ENCODE measurements around the gene NFKBIE. TPM values are rescaled to one million over a fixed set of nuclear protein-coding genes. Genes with fewer than 3 reads are reported as not detected.

NFKBIE gene
- total and polyA plus RNA-seq, 8 donors: 2.5 to 16.9 (median 7.6) TPM

DNA sequence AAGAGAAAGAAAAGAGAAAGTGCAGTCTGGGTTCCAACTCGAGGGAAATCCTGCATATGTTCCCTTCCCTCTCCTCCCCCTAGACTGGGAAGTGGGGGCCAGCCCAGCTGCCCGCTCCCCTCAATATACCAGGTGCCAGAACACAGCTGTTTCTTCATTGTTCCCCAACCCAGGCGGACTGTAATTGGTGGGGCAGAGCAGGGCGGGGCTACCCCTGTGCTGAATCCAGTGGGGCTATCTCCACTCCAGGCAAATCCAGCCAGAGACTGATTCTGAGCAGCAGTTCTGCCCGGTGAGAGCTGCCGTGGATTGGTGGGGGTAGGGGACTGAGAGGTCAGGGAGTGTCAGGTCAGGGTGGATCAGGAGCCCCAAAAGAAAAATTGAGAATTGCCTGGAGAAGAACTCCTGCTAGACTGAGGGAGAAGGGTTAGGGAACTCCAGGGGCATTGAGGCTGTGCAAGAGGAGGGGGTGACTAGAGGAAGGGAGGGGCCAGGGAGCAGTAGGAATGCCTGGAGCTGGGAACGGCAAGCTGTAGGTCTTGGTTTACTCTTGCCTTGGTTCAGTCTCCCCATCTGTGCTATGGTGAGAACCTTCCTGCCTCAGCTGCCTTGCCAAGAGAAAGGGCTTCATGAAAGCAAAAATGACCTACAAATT is 48.5 kb downstream of the NFKBIE start, which contains the start of gene MYMX:
Gene MYMX, plus strand, starts transcription at position 250 of the 655 bp plus-strand sequence. CDS start 546 bp downstream, outside the sequence.
- WGBS, 2 donors: 27 to 29% methylated on average over 7 of the region's 7 CpGs
- Histone ChIP-seq H3K36me3 (no peaks in the 10 kb centered on the region), H3K27me3 (no peaks in the 10 kb centered on the region), H3K4me3 (peak within 1 kb of the TSS in 1 of 4 donors; percentile 22), H3K27ac (peak within 1 kb of the TSS; percentile 75 to 94 (median 90)), H3K4me1 (peaks cover 0 to 35% (median 21%) of the 10 kb centered on the region in 3 donors), H3K9me3 (no peaks in the 10 kb centered on the region)
- DNase-seq (peak in 5 of 6 donors; percentile 50 to 78 (median 74)), FAIRE-seq (no peak), ATAC-seq (peak in 3 of 4 donors; percentile 2 to 29 (median 4))
- intact Hi-C loops (cut with DNase I): no loop called here
- no peak for TF ChIP-seq CTCF (IDR thresholded peaks at IDR 0.05)

DNA sequence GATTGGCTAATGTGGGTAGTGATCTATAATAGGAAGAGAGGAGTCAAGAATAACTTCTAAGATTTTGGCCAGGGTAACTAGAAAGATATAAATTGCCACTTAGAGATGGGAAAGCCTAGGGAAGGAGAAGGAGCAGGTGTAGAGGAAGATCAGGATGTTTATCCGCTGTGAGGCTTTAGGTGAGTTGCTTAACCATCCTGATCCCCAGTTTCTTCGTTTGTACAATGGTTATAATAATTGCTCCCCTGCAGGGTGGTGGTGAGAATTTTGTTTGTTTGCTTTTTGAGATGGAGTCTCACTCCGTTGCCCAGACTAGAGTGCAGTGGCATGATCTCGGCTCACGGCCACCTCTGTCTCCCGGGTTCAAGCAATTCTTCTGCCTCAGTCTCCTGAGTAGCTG is 51.0 kb downstream of the NFKBIE start:
- H3K27me3 ChIP-seq: no peaks in the 10 kb centered on the region
- ATAC-seq (no peak), FAIRE-seq (no peak), DNase-seq (no peak)
- H3K36me3 ChIP-seq: no peaks in the 10 kb centered on the region
- H3K4me3 ChIP-seq: no peak overlapping the region
- intact Hi-C loops (cut with DNase I): no loop called here
- no peak for TF ChIP-seq CTCF (IDR thresholded peaks at IDR 0.05)
- 89 to 90% methylated on average over 6 of the region's 6 CpGs for WGBS, 2 donors
- H3K9me3 ChIP-seq: no peaks in the 10 kb centered on the region
- no peak overlapping the region for H3K27ac ChIP-seq
- peaks cover 0 to 18% (median 12%) of the 10 kb centered on the region in 3 donors for H3K4me1 ChIP-seq

GRCh38 chr6:44211284-44211683 is 54.1 kb downstream of the NFKBIE start:
- ATAC-seq (no peak), FAIRE-seq (no peak), DNase-seq (no peak)
- no peaks in the 10 kb centered on the region for H3K4me1 ChIP-seq
- no peak overlapping the region for H3K27ac ChIP-seq
- no peaks in the 10 kb centered on the region for H3K36me3 ChIP-seq
- H3K27me3 ChIP-seq: no peaks in the 10 kb centered on the region
- no peak for TF ChIP-seq CTCF (IDR thresholded peaks at IDR 0.05)
- no peaks in the 10 kb centered on the region for H3K9me3 ChIP-seq
- no peak overlapping the region for H3K4me3 ChIP-seq
- intact Hi-C loops (cut with DNase I): no loop called here
- WGBS, 2 donors: 78 to 87% methylated on average over 3 of the region's 3 CpGs

Other genes with a start within 250 kb of the NFKBIE start
- gene MRPL14, start 138.1 kb downstream of the NFKBIE start, total RNA-seq: 10 to 100 TPM in 4 of 6 donors, 1 to 10 TPM in 2; 8.7 to 16.4 (median 14.1) TPM
- 10 to 100 TPM; 12.5 to 30.4 TPM for gene MRPL14, start 138.1 kb downstream of the NFKBIE start, polyA plus RNA-seq
- gene TMEM63B, start 138.0 kb downstream of the NFKBIE start, total RNA-seq: 10 to 100 TPM in 4 of 6 donors, 1 to 10 TPM in 2; 7.2 to 19.9 (median 11.4) TPM
- gene TMEM63B, start 138.0 kb downstream of the NFKBIE start, polyA plus RNA-seq: 10 to 100 TPM; 12.1 to 16.9 TPM
- gene CAPN11, start 106.7 kb downstream of the NFKBIE start, total RNA-seq: under 1 TPM in 4 of 6 donors, not detected in 2; 0.06 to 0.23 (median 0.14) TPM
- under 1 TPM; 0.75 to 0.76 TPM for gene CAPN11, start 106.7 kb downstream of the NFKBIE start, polyA plus RNA-seq
- 1 to 10 TPM; 1.1 to 4.3 (median 2.2) TPM for gene MYMX, start 48.6 kb downstream of the NFKBIE start, total RNA-seq
- gene MYMX, start 48.6 kb downstream of the NFKBIE start, polyA plus RNA-seq: under 1 TPM; 0.34 to 0.73 TPM
- gene SLC29A1, start 42.0 kb downstream of the NFKBIE start, total RNA-seq: 10 to 100 TPM; 24.8 to 72.7 (median 44.4) TPM
- gene SLC29A1, start 42.0 kb downstream of the NFKBIE start, polyA plus RNA-seq: 10 to 100 TPM; 35.5 to 89.8 TPM
- 100 to 1,000 TPM; 370 to 577 (median 464) TPM for gene HSP90AB1, start 18.4 kb downstream of the NFKBIE start, total RNA-seq
- 100 to 1,000 TPM; 145 to 328 TPM for gene HSP90AB1, start 18.4 kb downstream of the NFKBIE start, polyA plus RNA-seq
- gene SLC35B2, start 8.0 kb downstream of the NFKBIE start, total RNA-seq: 10 to 100 TPM; 15.9 to 30.4 (median 20.5) TPM
- 10 to 100 TPM; 10.8 to 23.6 TPM for gene SLC35B2, start 8.0 kb downstream of the NFKBIE start, polyA plus RNA-seq
- gene TMEM151B, start 4.9 kb upstream of the NFKBIE start, total RNA-seq: under 1 TPM in 4 of 6 donors, not detected in 2; 0.06 to 0.12 (median 0.09) TPM
- gene TMEM151B, start 4.9 kb upstream of the NFKBIE start, polyA plus RNA-seq: under 1 TPM; 0.54 to 0.65 TPM
- gene AARS2, start 47.8 kb upstream of the NFKBIE start, total RNA-seq: 1 to 10 TPM; 3.6 to 7.4 (median 4.8) TPM
- 1 to 10 TPM; 5.7 to 8.7 TPM for gene AARS2, start 47.8 kb upstream of the NFKBIE start, polyA plus RNA-seq
- gene SPATS1, start 77.1 kb upstream of the NFKBIE start, total RNA-seq: under 1 TPM in 1 of 6 donors, not detected in 5; 0.18 TPM
- gene SPATS1, start 77.1 kb upstream of the NFKBIE start, polyA plus RNA-seq: under 1 TPM in 1 of 2 donors, not detected in 1; 0.19 TPM
- gene CDC5L, start 122.2 kb upstream of the NFKBIE start, total RNA-seq: 10 to 100 TPM in 2 of 6 donors, 1 to 10 TPM in 4; 6.4 to 11.4 (median 8.6) TPM
- gene CDC5L, start 122.2 kb upstream of the NFKBIE start, polyA plus RNA-seq: 1 to 10 TPM; 2.9 to 6.0 TPM